ENCODE results near the gene SLC39A5. TPM values are rescaled to one million over a fixed set of nuclear protein-coding genes. Genes with fewer than 3 reads are reported as not detected.
A peak's percentile ranks its signal among the peaks of the same experiment; 100 is the strongest.

The SLC39A5 gene
- total RNA-seq, 5 donors from 2014 or later (not counting 1 experiment from before 2014, with no cell fraction given): 0.57 to 1.4 (median 0.58) TPM; not detected in 2

- peak overlapping the region; percentile 22 to 45 for H3K27ac Mint-ChIP-seq
- CTCF ChIA-PET: interaction anchor here in 1 of 2 donors (0.6 to 3.9 kb wide), 7 partner anchors 10 to 257 kb away, joined by 3 to 21 read pairs (median 4); partner anchors contain the start of genes ANKRD52 and RNF41
- ATAC-seq (replicated peaks in 1 of 4): peak; percentile 48 to 72 (median 63)
- H3K9me3 ChIP-seq: no peaks in the 10 kb centered on the region
- peaks cover 37% of the 10 kb centered on the region for H3K36me3 Mint-ChIP-seq
- WGBS (ENCODE audit: insufficient coverage): 93% methylated on average over 6 of the region's 14 CpGs
- H3K4me1 ChIP-seq (ENCODE audit: control insufficient read depth in 1 of 2, extremely low read depth in 1 of 2, insufficient read depth in 2 of 2, low read length in 2 of 2): no peaks in the 10 kb centered on the region
- no peaks in the 10 kb centered on the region for H3K9me3 Mint-ChIP-seq
- peaks cover 7 to 48% of the 10 kb centered on the region in 2 donors for H3K36me3 ChIP-seq (ENCODE audit: control insufficient read depth in 2 of 2, extremely low read depth in 1 of 2, insufficient read depth in 1 of 2, low read length in 1 of 2)
- H3K4me3 ChIP-seq (ENCODE audit: control insufficient read depth in 1 of 2, extremely low read depth in 1 of 2, low read length in 1 of 2): no peak overlapping the region
- DNase-seq: peak in 19 of 35 experiments; percentile 16 to 52 (median 26)
- no peaks in the 10 kb centered on the region for H3K27me3 Mint-ChIP-seq
- POLR2A ChIA-PET: interaction anchor here in 1 of 2 donors (0.5 kb wide), 1 partner anchor 291 kb away, joined by 3 read pairs; no protein-coding TSS in a partner anchor
- H3K4me1 Mint-ChIP-seq: peaks cover 0 to 7% (median 1%) of the 10 kb centered on the region in 3 donors
- no peaks in the 10 kb centered on the region for H3K27me3 ChIP-seq (replicated peaks in 1 of 2; ENCODE audit: control insufficient read depth in 2 of 2, extremely low read depth in 1 of 2, insufficient read depth in 2 of 2, low read length in 1 of 2)
- no peak overlapping the region for H3K4me3 Mint-ChIP-seq
- H3K27ac ChIP-seq (ENCODE audit: low read length): no peak overlapping the region
These were observed 23.2 kb upstream of the SLC39A5 start for GRCh38 chr12:56206452-56207166.

GRCh38 chr12:56208006-56208405 lies 21.8 kb upstream of the SLC39A5 start:
- Mint-ChIP-seq H3K4me1 (peaks cover 0 to 2% (median 0%) of the 10 kb centered on the region in 3 donors), H3K27ac (no peak overlapping the region), H3K9me3 (no peaks in the 10 kb centered on the region), H3K4me3 (no peak overlapping the region), H3K27me3 (no peaks in the 10 kb centered on the region), H3K36me3 (peaks cover 46% of the 10 kb centered on the region)
- Histone ChIP-seq H3K9me3 (no peaks in the 10 kb centered on the region), H3K27me3 (replicated peaks in 1 of 2; ENCODE audit: control insufficient read depth in 2 of 2, extremely low read depth in 1 of 2, insufficient read depth in 2 of 2, low read length in 1 of 2) (no peaks in the 10 kb centered on the region), H3K27ac (ENCODE audit: low read length) (no peak overlapping the region), H3K4me3 (ENCODE audit: control insufficient read depth in 1 of 2, extremely low read depth in 1 of 2, low read length in 1 of 2) (no peak overlapping the region), H3K36me3 (ENCODE audit: control insufficient read depth in 2 of 2, extremely low read depth in 1 of 2, insufficient read depth in 1 of 2, low read length in 1 of 2) (peaks cover 9 to 60% of the 10 kb centered on the region in 2 donors), H3K4me1 (ENCODE audit: control insufficient read depth in 1 of 2, extremely low read depth in 1 of 2, insufficient read depth in 2 of 2, low read length in 2 of 2) (no peaks in the 10 kb centered on the region)
- ATAC-seq (replicated peaks in 1 of 4) (no peak), DNase-seq (no peak)
- ChIA-PET CTCF (interaction anchor here (0.7 to 0.8 kb wide), 2 partner anchors 15 to 256 kb away, joined by 3 to 4 read pairs; no protein-coding TSS in a partner anchor), POLR2A (no interaction called here)
- WGBS (ENCODE audit: insufficient coverage): 97% methylated on average over 6 of the region's 6 CpGs

- ATAC-seq (replicated peaks in 1 of 4) (no peak), DNase-seq (no peak)
- CTCF ChIA-PET: interaction anchor here in 1 of 2 donors (0.6 to 1.5 kb wide), 2 partner anchors 10 to 1506 kb away, joined by 4 to 5 read pairs; partner anchors contain the start of gene RNF41
- H3K27me3 Mint-ChIP-seq: no peaks in the 10 kb centered on the region
- POLR2A ChIA-PET: interaction anchor here in 1 of 2 donors (0.6 kb wide), 1 partner anchor 57 kb away, joined by 4 read pairs; no protein-coding TSS in a partner anchor
- no CpG with 5 or more reads among the region's 1 CpG for WGBS (ENCODE audit: insufficient coverage)
- Histone ChIP-seq H3K36me3 (ENCODE audit: control insufficient read depth in 2 of 2, extremely low read depth in 1 of 2, insufficient read depth in 1 of 2, low read length in 1 of 2) (peaks cover 12 to 66% of the 10 kb centered on the region in 2 donors), H3K27ac (ENCODE audit: low read length) (no peak overlapping the region), H3K4me3 (ENCODE audit: control insufficient read depth in 1 of 2, extremely low read depth in 1 of 2, low read length in 1 of 2) (no peak overlapping the region), H3K9me3 (no peaks in the 10 kb centered on the region), H3K27me3 (replicated peaks in 1 of 2; ENCODE audit: control insufficient read depth in 2 of 2, extremely low read depth in 1 of 2, insufficient read depth in 2 of 2, low read length in 1 of 2) (no peaks in the 10 kb centered on the region), H3K4me1 (ENCODE audit: control insufficient read depth in 1 of 2, extremely low read depth in 1 of 2, insufficient read depth in 2 of 2, low read length in 2 of 2) (no peaks in the 10 kb centered on the region)
- no peaks in the 10 kb centered on the region for H3K9me3 Mint-ChIP-seq
- peaks cover 6 to 11% (median 8%) of the 10 kb centered on the region in 3 donors for H3K4me1 Mint-ChIP-seq
- H3K36me3 Mint-ChIP-seq: peaks cover 44% of the 10 kb centered on the region
- no peak overlapping the region for H3K4me3 Mint-ChIP-seq
- H3K27ac Mint-ChIP-seq: no peak overlapping the region
These were observed 17.5 kb upstream of the SLC39A5 start for GRCh38 chr12:56212361-56212760.

GRCh38 chr12:56213878-56214277 lies 16.0 kb upstream of the SLC39A5 start:
- Histone ChIP-seq H3K27ac (ENCODE audit: low read length) (no peak overlapping the region), H3K27me3 (replicated peaks in 1 of 2; ENCODE audit: control insufficient read depth in 2 of 2, extremely low read depth in 1 of 2, insufficient read depth in 2 of 2, low read length in 1 of 2) (no peaks in the 10 kb centered on the region), H3K36me3 (ENCODE audit: control insufficient read depth in 2 of 2, extremely low read depth in 1 of 2, insufficient read depth in 1 of 2, low read length in 1 of 2) (peaks cover 12 to 56% of the 10 kb centered on the region in 2 donors), H3K4me1 (ENCODE audit: control insufficient read depth in 1 of 2, extremely low read depth in 1 of 2, insufficient read depth in 2 of 2, low read length in 2 of 2) (no peaks in the 10 kb centered on the region), H3K4me3 (ENCODE audit: control insufficient read depth in 1 of 2, extremely low read depth in 1 of 2, low read length in 1 of 2) (no peak overlapping the region), H3K9me3 (no peaks in the 10 kb centered on the region)
- POLR2A ChIA-PET: interaction anchor here (0.7 kb wide), 2 partner anchors 8 to 55 kb away, joined by 3 to 7 read pairs; partner anchors contain the start of gene MYL6 (in 1 of the 2)
- peaks cover 6 to 11% (median 8%) of the 10 kb centered on the region in 3 donors for H3K4me1 Mint-ChIP-seq
- no peaks in the 10 kb centered on the region for H3K27me3 Mint-ChIP-seq
- H3K4me3 Mint-ChIP-seq: no peak overlapping the region
- no peak for ATAC-seq (replicated peaks in 1 of 4)
- H3K27ac Mint-ChIP-seq: no peak overlapping the region
- peaks cover 35% of the 10 kb centered on the region for H3K36me3 Mint-ChIP-seq
- H3K9me3 Mint-ChIP-seq: no peaks in the 10 kb centered on the region
- 88% methylated on average over 4 of the region's 5 CpGs for WGBS (ENCODE audit: insufficient coverage)
- CTCF ChIA-PET: interaction anchor here in 1 of 2 donors (1.5 kb wide), 1 partner anchor 8 kb away, joined by 5 read pairs; the partner anchor contains the start of gene RNF41
- DNase-seq: no peak

DNA sequence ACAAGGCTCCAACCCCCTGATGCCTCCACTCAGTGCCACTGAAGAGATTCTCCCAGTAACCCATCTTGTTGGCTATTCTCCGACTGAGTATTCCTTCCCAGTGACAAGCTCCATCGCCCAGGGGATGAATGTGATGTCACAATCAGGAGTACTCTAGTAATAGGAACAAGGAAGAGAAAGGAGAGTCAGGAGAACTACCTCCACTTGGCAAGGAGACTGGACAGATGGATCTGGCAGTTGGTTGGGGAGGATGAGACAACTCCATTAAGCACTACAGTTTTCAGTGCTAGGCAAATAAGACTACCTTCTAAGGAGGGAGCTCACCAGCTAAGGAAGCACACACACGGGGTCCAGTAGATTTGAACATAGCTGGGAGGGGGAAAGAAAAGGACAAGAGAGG lies 13.4 kb upstream of the SLC39A5 start:
- no peak overlapping the region for H3K27ac Mint-ChIP-seq
- no peak for ATAC-seq (replicated peaks in 1 of 4)
- ChIA-PET CTCF (interaction anchor here (0.5 to 0.9 kb wide), 4 partner anchors 10 to 92 kb away, joined by 3 to 5 read pairs (median 4); no protein-coding TSS in a partner anchor), POLR2A (interaction anchor here (0.5 to 0.7 kb wide), 4 partner anchors 17 to 249 kb away, joined by 3 to 5 read pairs (median 4); partner anchors contain the start of gene SMARCC2 (in 1 of the 2))
- whole genome bisulfite sequencing (ENCODE audit: insufficient coverage): no CpG with 5 or more reads among the region's 3 CpGs
- peaks cover 6 to 42% of the 10 kb centered on the region in 2 donors for H3K36me3 ChIP-seq (ENCODE audit: control insufficient read depth in 2 of 2, extremely low read depth in 1 of 2, insufficient read depth in 1 of 2, low read length in 1 of 2)
- peaks cover 6 to 20% of the 10 kb centered on the region in 2 experiments for H3K4me1 ChIP-seq (ENCODE audit: control insufficient read depth in 1 of 2, extremely low read depth in 1 of 2, insufficient read depth in 2 of 2, low read length in 2 of 2)
- H3K27me3 ChIP-seq (replicated peaks in 1 of 2; ENCODE audit: control insufficient read depth in 2 of 2, extremely low read depth in 1 of 2, insufficient read depth in 2 of 2, low read length in 1 of 2): no peaks in the 10 kb centered on the region
- no peak overlapping the region for H3K4me3 ChIP-seq (ENCODE audit: control insufficient read depth in 1 of 2, extremely low read depth in 1 of 2, low read length in 1 of 2)
- H3K27ac ChIP-seq (ENCODE audit: low read length): no peak overlapping the region
- no peaks in the 10 kb centered on the region for H3K27me3 Mint-ChIP-seq
- peaks cover 19 to 24% (median 20%) of the 10 kb centered on the region in 3 donors for H3K4me1 Mint-ChIP-seq
- peaks cover 23% of the 10 kb centered on the region for H3K36me3 Mint-ChIP-seq
- H3K4me3 Mint-ChIP-seq: no peak overlapping the region
- no peak for DNase-seq
- no peaks in the 10 kb centered on the region for H3K9me3 ChIP-seq
- H3K9me3 Mint-ChIP-seq: no peaks in the 10 kb centered on the region

DNA sequence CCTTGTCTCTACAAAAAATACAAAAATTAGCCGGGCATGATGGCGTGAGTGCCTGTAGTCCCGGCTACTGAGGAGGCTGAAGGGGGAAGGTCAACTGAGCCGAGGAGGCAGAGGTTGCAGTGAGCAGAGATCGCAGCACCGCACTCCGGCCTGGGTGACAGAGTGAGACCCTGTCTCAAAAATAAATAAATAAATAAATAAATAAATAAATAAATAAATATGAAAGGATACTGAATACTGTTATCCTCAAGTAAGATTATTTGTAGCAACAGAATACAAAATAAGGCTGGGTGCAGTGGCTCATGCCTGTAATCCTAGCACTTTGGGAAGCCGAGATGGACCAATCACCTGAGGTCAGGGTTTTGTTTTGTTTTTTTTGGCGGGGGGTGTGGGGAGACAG lies 10.0 kb upstream of the SLC39A5 start:
- Histone ChIP-seq H3K36me3 (ENCODE audit: control insufficient read depth in 2 of 2, extremely low read depth in 1 of 2, insufficient read depth in 1 of 2, low read length in 1 of 2) (peaks cover 3 to 13% of the 10 kb centered on the region in 2 donors), H3K4me1 (ENCODE audit: control insufficient read depth in 1 of 2, extremely low read depth in 1 of 2, insufficient read depth in 2 of 2, low read length in 2 of 2) (peaks cover 18 to 49% of the 10 kb centered on the region in 2 experiments), H3K4me3 (ENCODE audit: control insufficient read depth in 1 of 2, extremely low read depth in 1 of 2, low read length in 1 of 2) (no peak overlapping the region), H3K27me3 (replicated peaks in 1 of 2; ENCODE audit: control insufficient read depth in 2 of 2, extremely low read depth in 1 of 2, insufficient read depth in 2 of 2, low read length in 1 of 2) (no peaks in the 10 kb centered on the region), H3K9me3 (no peaks in the 10 kb centered on the region), H3K27ac (ENCODE audit: low read length) (no peak overlapping the region)
- DNase-seq (no peak), ATAC-seq (replicated peaks in 1 of 4) (no peak)
- ChIA-PET POLR2A (no interaction called here), CTCF (no interaction called here)
- H3K27ac Mint-ChIP-seq: no peak overlapping the region
- peaks cover 48 to 50% (median 50%) of the 10 kb centered on the region in 3 donors for H3K4me1 Mint-ChIP-seq
- no peaks in the 10 kb centered on the region for H3K27me3 Mint-ChIP-seq
- H3K9me3 Mint-ChIP-seq: no peaks in the 10 kb centered on the region
- peak overlapping the region; percentile 19 to 47 (median 31) for H3K4me3 Mint-ChIP-seq
- 100% methylated on average over 2 of the region's 9 CpGs for WGBS (ENCODE audit: insufficient coverage)
- H3K36me3 Mint-ChIP-seq: peaks cover 5% of the 10 kb centered on the region

Data from T-cell (primary cell).